GM12878 (cell line): ENCODE measurements around the gene MED13. TPM values are rescaled to one million over a fixed set of nuclear protein-coding genes. Genes with fewer than 3 reads are reported as not detected.

Source experiments
- ATAC-seq: fragments of 200-7000 bp; cut with Tn5 transposase; 3 replicates; pipeline ENCODE4 v1.9.1; 2020; ENCODE audit warnings: mild to moderate bottlenecking, moderate library complexity
- BruUV-seq: library from RNA; stranded (reverse); fragments of 400-500 nt; replicated peaks from 2 replicates; lab custom pipeline; 2021; lab: Mats Ljungman, UMichigan
- CTCF ChIA-PET: fragments of 300-600 bp; sonication (Branson Sonifier 250); formaldehyde crosslinking; extraction: SDS; loops from one replicate; lab custom pipeline; 2021; ENCODE audit warnings: inconsistent platforms; lab: Yijun Ruan, JAX
- POLR2A ChIA-PET: fragments of 350-600 bp; formaldehyde crosslinking; extraction: SDS; loops from one replicate; lab custom pipeline; 2021; ENCODE audit warnings: inconsistent platforms; lab: Charles Lee
- RAD21 ChIA-PET: fragments of 300-600 bp; sonication (Branson Sonifier 250); formaldehyde crosslinking; loops from one replicate; lab custom pipeline; 2023; ENCODE audit warnings: antibody characterized with exemption; ENCODE audit not compliant: unreplicated experiment; lab: Charles Lee
- SMC1A ChIA-PET: fragments of 300-600 bp; sonication (Branson Sonifier 250); formaldehyde crosslinking; loops from one replicate; lab custom pipeline; 2023; ENCODE audit not compliant: unreplicated experiment, uncharacterized antibody; lab: Charles Lee
- DNase-seq: peaks from one replicate; pipeline ENCODE4 v3.0.0-alpha.2; 2011; ENCODE audit warnings: low read depth, low spot score
- FAIRE-seq: peaks from 3 replicates; lab custom pipeline; 2011; peaks lifted over from hg19 to GRCh38; lab: Jason Lieb, UNC
- H2AFZ ChIP-seq: 2 replicates; pipeline ENCODE4 v1.6.0; 2011; ENCODE audit warnings: low read depth, low read length, control low read depth; ENCODE audit not compliant: control insufficient read depth
- H3K27ac ChIP-seq: 2 replicates; pipeline ENCODE4 v1.5.1; 2011; ENCODE audit warnings: control low read depth; ENCODE audit not compliant: control insufficient read depth, insufficient read depth
- H3K27me3 ChIP-seq, 2 experiments: replicated peaks in 1 of 2; 2 replicates each; pipeline versions ENCODE4 v1.6.0 to v1.6.1; 2011; ENCODE audit warnings: low read length in 1 of 2; ENCODE audit not compliant: control insufficient read depth in 2 of 2, insufficient read depth in 2 of 2
- H3K36me3 ChIP-seq, 2 experiments: 2 replicates each; pipeline ENCODE4 v1.5.1; 2011; ENCODE audit warnings: low read length in 1 of 2; ENCODE audit not compliant: control insufficient read depth in 2 of 2, insufficient read depth in 2 of 2
- H3K4me1 ChIP-seq: 2 replicates; pipeline ENCODE4 v1.6.1; 2011; ENCODE audit warnings: mild to moderate bottlenecking, low read length, moderate library complexity, mixed read lengths; ENCODE audit not compliant: control insufficient read depth, insufficient read depth
- H3K4me2 ChIP-seq: 2 replicates; pipeline ENCODE4 v1.6.0; 2011; ENCODE audit warnings: control low read depth; ENCODE audit not compliant: control insufficient read depth, insufficient read depth
- H3K4me3 ChIP-seq: fragments of 200-600 bp; sonication (generic); 2 replicates; pipeline ENCODE4 v1.5.1; 2016
- H3K79me2 ChIP-seq: 2 replicates; pipeline ENCODE4 v1.6.0; 2011; ENCODE audit warnings: low read length; ENCODE audit not compliant: control insufficient read depth, insufficient read depth
- H3K9ac ChIP-seq: 2 replicates; pipeline ENCODE4 v1.8.0; 2011; ENCODE audit warnings: low read length, control low read depth, mixed read lengths; ENCODE audit not compliant: control insufficient read depth, insufficient read depth
- H3K9me3 ChIP-seq: replicated peaks from 3 replicates; pipeline ENCODE4 v1.5.1; 2011; ENCODE audit warnings: mild to moderate bottlenecking, low read length; ENCODE audit not compliant: control insufficient read depth, insufficient read depth
- H4K20me1 ChIP-seq: 2 replicates; pipeline ENCODE4 v1.6.0; 2011; ENCODE audit not compliant: control insufficient read depth, insufficient read depth
- ATF3 ChIP-seq: IDR thresholded peaks from 2 replicates; pipeline ENCODE4 v1.6.1; 2011; ENCODE audit warnings: low read depth, mild to moderate bottlenecking, low read length, moderate library complexity, borderline replicate concordance; ENCODE audit errors: extremely low read depth
- BCLAF1 ChIP-seq: fragments of 450-650 bp; IDR thresholded peaks from 2 replicates; pipeline ENCODE4 v1.6.1; 2017; ENCODE audit warnings: antibody characterized with exemption, mild to moderate bottlenecking, moderate library complexity
- CREB1 ChIP-seq: IDR thresholded peaks from 2 replicates; pipeline ENCODE4 v1.6.1; 2012; ENCODE audit warnings: low read depth, mild to moderate bottlenecking, inconsistent platforms
- MEF2B ChIP-seq: fragments of 450-650 bp; IDR thresholded peaks from 2 replicates; pipeline ENCODE4 v1.6.1; 2018; ENCODE audit warnings: mild to moderate bottlenecking, moderate library complexity; ENCODE audit not compliant: partially characterized antibody, poor library complexity, severe bottlenecking
- MTA2 ChIP-seq: fragments of 450-650 bp; IDR thresholded peaks from 2 replicates; pipeline ENCODE4 v1.6.1; 2016; ENCODE audit warnings: low read depth, mild to moderate bottlenecking, moderate library complexity
- POLR2A ChIP-seq: IDR thresholded peaks from 2 replicates; pipeline ENCODE4 v1.6.1; 2011; ENCODE audit warnings: low read depth, mild to moderate bottlenecking, low read length
- POLR2AphosphoS2 ChIP-seq: IDR thresholded peaks from 2 replicates; pipeline ENCODE4 v1.6.1; 2011; ENCODE audit warnings: low read depth, mild to moderate bottlenecking, low read length, improper control_type of control experiment, moderate library complexity
- RELA ChIP-seq: fragments of 450-650 bp; IDR thresholded peaks from 2 replicates; pipeline ENCODE4 v1.8.0; 2014; ENCODE audit warnings: borderline replicate concordance; ENCODE audit not compliant: partially characterized antibody
- SIX5 ChIP-seq: IDR thresholded peaks from 2 replicates; pipeline ENCODE4 v1.6.1; 2011; ENCODE audit warnings: mild to moderate bottlenecking, low read depth, low read length, moderate library complexity; ENCODE audit not compliant: severe bottlenecking
- WRNIP1 ChIP-seq: IDR thresholded peaks from 2 replicates; pipeline ENCODE4 v1.6.1; 2011; ENCODE audit warnings: low read depth, low read length, improper control_type of control experiment, borderline replicate concordance
- WGBS: methylation state at CpG from one replicate; pipeline ENCODE4 v1.1.6; 2016; ENCODE audit warnings: low lambda C conversion rate; ENCODE audit not compliant: insufficient replicate concordance, insufficient coverage; ENCODE audit errors: missing lambda C conversion rate; 5-methylcytosine and 5-hydroxymethylcytosine counted together
- in situ Hi-C: fragments of 300-500 bp; cut with MboI; formaldehyde crosslinking; loops from 9 replicates; pipeline ENCODE4 v1.14.3; 2018; ENCODE audit warnings: mixed read lengths
- intact Hi-C: fragments of 100-400 bp; cut with micrococcal nuclease; formaldehyde crosslinking; loops from one replicate; pipeline ENCODE4 v1.14.2; 2022; ENCODE audit not compliant: unreplicated experiment
- polyA plus RNA-seq, 11 experiments: library from polyadenylated mRNA; depleted of rRNA in 4 of 11; unstranded in 6 of 11; stranded (reverse) in 5 of 11; fragments of >200 nt; fragmentation: Nextera tagmentation in 4 of 11; fragmentation: Illumina TruSeq in 1 of 11; extraction: Ambion mirVana in 4 of 11; extraction: Trizol in 1 of 11; gene quantifications; 1 replicate in 1 of 11; 2 replicates in 10 of 11; pipeline versions ENCODE4 v1.2.1 to v1.2.3, GENCODE V29; 2011 to 2016; ENCODE audit warnings: inconsistent platforms in 2 of 11, missing spikeins in 2 of 11, low read depth in 1 of 11
- total RNA-seq, 4 experiments: library from RNA; depleted of rRNA in 3 of 4; stranded (reverse); fragments of >200 nt in 3 of 4; fragmentation: Illumina TruSeq in 1 of 4; extraction: Trizol in 1 of 4; gene quantifications; 2 replicates each; pipeline versions ENCODE4 v1.2.1 to v1.2.3, GENCODE V29; 2013 to 2021
- TF ChIP-seq, protein P1 (sequence below): fragments of 450-650 bp; IDR thresholded peaks from 2 replicates; pipeline ENCODE4 v1.6.1; 2018; ENCODE audit warnings: mild to moderate bottlenecking, low read depth, moderate library complexity; ENCODE audit not compliant: partially characterized antibody
- TF ChIP-seq, protein P2 (sequence below): fragments of 150-350 bp; IDR thresholded peaks from 2 replicates; pipeline ENCODE4 v1.6.1; 2016; ENCODE audit warnings: low read depth, low read length

The MED13 gene
- total and polyA plus RNA-seq, 10 of the 15 experiments (the other 5 are each of a cell fraction or from before 2014, with no cell fraction given) = 4.6 to 49.7 (median 21.3) TPM

- no peaks in the 10 kb centered on the region for H3K27me3 ChIP-seq
- no peak overlapping the region for H3K9ac ChIP-seq
- TF ChIP-seq POLR2A (no peak; the same call in 1 of the 2 replicates), BCLAF1 (no peak), MEF2B (no peak), POLR2AphosphoS2 (no peak), RELA (no peak), WRNIP1 (no peak), SIX5 (no peak), CREB1 (no peak), MTA2 (no peak), ATF3 (no peak)
- TF ChIP-seq, protein P1, sequence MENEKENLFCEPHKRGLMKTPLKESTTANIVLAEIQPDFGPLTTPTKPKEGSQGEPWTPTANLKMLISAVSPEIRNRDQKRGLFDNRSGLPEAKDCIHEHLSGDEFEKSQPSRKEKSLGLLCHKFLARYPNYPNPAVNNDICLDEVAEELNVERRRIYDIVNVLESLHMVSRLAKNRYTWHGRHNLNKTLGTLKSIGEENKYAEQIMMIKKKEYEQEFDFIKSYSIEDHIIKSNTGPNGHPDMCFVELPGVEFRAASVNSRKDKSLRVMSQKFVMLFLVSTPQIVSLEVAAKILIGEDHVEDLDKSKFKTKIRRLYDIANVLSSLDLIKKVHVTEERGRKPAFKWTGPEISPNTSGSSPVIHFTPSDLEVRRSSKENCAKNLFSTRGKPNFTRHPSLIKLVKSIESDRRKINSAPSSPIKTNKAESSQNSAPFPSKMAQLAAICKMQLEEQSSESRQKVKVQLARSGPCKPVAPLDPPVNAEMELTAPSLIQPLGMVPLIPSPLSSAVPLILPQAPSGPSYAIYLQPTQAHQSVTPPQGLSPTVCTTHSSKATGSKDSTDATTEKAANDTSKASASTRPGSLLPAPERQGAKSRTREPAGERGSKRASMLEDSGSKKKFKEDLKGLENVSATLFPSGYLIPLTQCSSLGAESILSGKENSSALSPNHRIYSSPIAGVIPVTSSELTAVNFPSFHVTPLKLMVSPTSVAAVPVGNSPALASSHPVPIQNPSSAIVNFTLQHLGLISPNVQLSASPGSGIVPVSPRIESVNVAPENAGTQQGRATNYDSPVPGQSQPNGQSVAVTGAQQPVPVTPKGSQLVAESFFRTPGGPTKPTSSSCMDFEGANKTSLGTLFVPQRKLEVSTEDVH = no peak
- TF ChIP-seq, protein P2, sequence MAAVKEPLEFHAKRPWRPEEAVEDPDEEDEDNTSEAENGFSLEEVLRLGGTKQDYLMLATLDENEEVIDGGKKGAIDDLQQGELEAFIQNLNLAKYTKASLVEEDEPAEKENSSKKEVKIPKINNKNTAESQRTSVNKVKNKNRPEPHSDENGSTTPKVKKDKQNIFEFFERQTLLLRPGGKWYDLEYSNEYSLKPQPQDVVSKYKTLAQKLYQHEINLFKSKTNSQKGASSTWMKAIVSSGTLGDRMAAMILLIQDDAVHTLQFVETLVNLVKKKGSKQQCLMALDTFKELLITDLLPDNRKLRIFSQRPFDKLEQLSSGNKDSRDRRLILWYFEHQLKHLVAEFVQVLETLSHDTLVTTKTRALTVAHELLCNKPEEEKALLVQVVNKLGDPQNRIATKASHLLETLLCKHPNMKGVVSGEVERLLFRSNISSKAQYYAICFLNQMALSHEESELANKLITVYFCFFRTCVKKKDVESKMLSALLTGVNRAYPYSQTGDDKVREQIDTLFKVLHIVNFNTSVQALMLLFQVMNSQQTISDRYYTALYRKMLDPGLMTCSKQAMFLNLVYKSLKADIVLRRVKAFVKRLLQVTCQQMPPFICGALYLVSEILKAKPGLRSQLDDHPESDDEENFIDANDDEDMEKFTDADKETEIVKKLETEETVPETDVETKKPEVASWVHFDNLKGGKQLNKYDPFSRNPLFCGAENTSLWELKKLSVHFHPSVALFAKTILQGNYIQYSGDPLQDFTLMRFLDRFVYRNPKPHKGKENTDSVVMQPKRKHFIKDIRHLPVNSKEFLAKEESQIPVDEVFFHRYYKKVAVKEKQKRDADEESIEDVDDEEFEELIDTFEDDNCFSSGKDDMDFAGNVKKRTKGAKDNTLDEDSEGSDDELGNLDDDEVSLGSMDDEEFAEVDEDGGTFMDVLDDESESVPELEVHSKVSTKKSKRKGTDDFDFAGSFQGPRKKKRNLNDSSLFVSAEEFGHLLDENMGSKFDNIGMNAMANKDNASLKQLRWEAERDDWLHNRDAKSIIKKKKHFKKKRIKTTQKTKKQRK = no peak
- ChIA-PET POLR2A (no interaction called here), RAD21 (interaction anchor here (1.1 kb wide), 1 partner anchor 79 kb away, joined by 3 read pairs; no protein-coding TSS in a partner anchor), SMC1A (interaction anchor here (1.0 to 3.9 kb wide), 2 partner anchors 11 to 80 kb away, joined by 3 to 21 read pairs; no protein-coding TSS in a partner anchor), CTCF (interaction anchor here (0.9 to 2.7 kb wide), 3 partner anchors 35 to 79 kb away, joined by 3 to 14 read pairs (median 4); no protein-coding TSS in a partner anchor)
- H3K4me2 ChIP-seq = no peak overlapping the region
- 94% methylated on average over 6 of the region's 6 CpGs for WGBS
- H3K4me3 ChIP-seq = no peak overlapping the region
- no peaks in the 10 kb centered on the region for H3K4me1 ChIP-seq
- ATAC-seq (no peak), DNase-seq (no peak), FAIRE-seq (no peak)
- H3K79me2 ChIP-seq = peaks cover 3% of the 10 kb centered on the region
- H3K36me3 ChIP-seq = peaks cover 13 to 51% of the 10 kb centered on the region in 2 experiments
- in situ Hi-C loops = loop anchor here (5.0 kb wide), 1 partner anchor 48 kb away; no protein-coding TSS in a partner anchor
- no peaks in the 10 kb centered on the region for H3K9me3 ChIP-seq
- BruUV-seq = no TSS peak
- intact Hi-C loops = no loop called here
- H3K27ac ChIP-seq = no peak overlapping the region
- H2AFZ ChIP-seq = no peak overlapping the region
- peaks cover 4% of the 10 kb centered on the region; the same call in 1 of the 2 replicates for H4K20me1 ChIP-seq
Measured at GRCh38 chr17:62030264-62030663, 34.8 kb downstream of the MED13 start.
